Activated CD8-positive, alpha-beta T cell treated with anti-CD3 and anti-CD28 coated beads for 36 hours (primary cell): Measurements from ENCODE around the gene SEC22C. TPM values are rescaled to one million over a fixed set of nuclear protein-coding genes. Genes with fewer than 3 reads are reported as not detected.

ENCODE experiments used
- ATAC-seq: fragments of 200-7000 bp; cut with Tn5 transposase; one replicate; pipeline ENCODE4 v1.10.0; 2021; ENCODE audit warnings: mild to moderate bottlenecking, moderate library complexity
- CTCF ChIA-PET: fragments of 350-600 bp; sonication (Branson Sonifier 250); formaldehyde crosslinking; loops from one replicate; lab custom pipeline; 2021; ENCODE audit warnings: antibody characterized with exemption; lab: Charles Lee
- POLR2A ChIA-PET: fragments of 350-600 bp; sonication (Branson Sonifier 250); formaldehyde crosslinking; loops from one replicate; lab custom pipeline; 2021; ENCODE audit warnings: antibody characterized with exemption; lab: Charles Lee
- DNase-seq: peaks from one replicate; pipeline ENCODE4 v3.0.0-alpha.2; 2020
- H3K27ac Mint-ChIP-seq: one replicate; pipeline ENCODE4 v1.8.0; 2021; ENCODE audit warnings: mild to moderate bottlenecking, mixed read lengths
- H3K27me3 Mint-ChIP-seq: one replicate; pipeline ENCODE4 v1.8.0; 2021; ENCODE audit warnings: mixed read lengths
- H3K36me3 Mint-ChIP-seq: one replicate; pipeline ENCODE4 v1.8.0; 2021; ENCODE audit warnings: low read depth, mixed read lengths
- H3K4me1 Mint-ChIP-seq: one replicate; pipeline ENCODE4 v1.8.0; 2021; ENCODE audit warnings: low read depth, mixed read lengths
- H3K4me3 Mint-ChIP-seq: one replicate; pipeline ENCODE4 v1.8.0; 2021; ENCODE audit warnings: mild to moderate bottlenecking, moderate library complexity, mixed read lengths
- H3K9me3 Mint-ChIP-seq: one replicate; pipeline ENCODE4 v1.8.0; 2021; ENCODE audit warnings: mixed read lengths
- CTCF ChIP-seq: fragments of 200-600 bp; IDR thresholded peaks from one replicate; pipeline ENCODE4 v1.8.0; 2022; ENCODE audit warnings: antibody characterized with exemption, mild to moderate bottlenecking
- intact Hi-C: fragments of 100-400 bp; cut with micrococcal nuclease; formaldehyde crosslinking; loops from one replicate; pipeline ENCODE4 v1.10.0; 2022
- total RNA-seq, 2 experiments: library from RNA; stranded (reverse); gene quantifications; one replicate each; pipeline ENCODE4 v1.2.3, GENCODE V29; 2021

Gene SEC22C
- total RNA-seq, 2 experiments from 2014 or later: 35.0 to 35.7 TPM

GRCh38 chr3:42520906-42521305 is 60.9 kb downstream of the SEC22C start:
- no peak for DNase-seq
- ChIA-PET CTCF (interaction anchor here (2.6 kb wide), 1 partner anchor 25 kb away, joined by 10 read pairs; no protein-coding TSS in a partner anchor), POLR2A (no interaction called here)
- Mint-ChIP-seq H3K27me3 (no peaks in the 10 kb centered on the region), H3K36me3 (peaks cover 10% of the 10 kb centered on the region), H3K4me1 (peaks cover 23% of the 10 kb centered on the region), H3K4me3 (no peak overlapping the region), H3K27ac (no peak overlapping the region), H3K9me3 (no peaks in the 10 kb centered on the region)
- intact Hi-C loops: no loop called here
- no peak for ATAC-seq
- TF ChIP-seq CTCF: no peak

GRCh38 chr3:42520336-42520735 is 61.4 kb downstream of the SEC22C start:
- peak overlapping the region; percentile 32 for H3K27ac Mint-ChIP-seq
- peaks cover 10% of the 10 kb centered on the region for H3K36me3 Mint-ChIP-seq
- no peak for TF ChIP-seq CTCF
- ChIA-PET POLR2A (no interaction called here), CTCF (interaction anchor here (1.0 to 1.5 kb wide), 4 partner anchors 17 to 28 kb away, joined by 5 to 11 read pairs (median 6); no protein-coding TSS in a partner anchor)
- no peak for ATAC-seq
- peaks cover 19% of the 10 kb centered on the region for H3K4me1 Mint-ChIP-seq
- DNase-seq: no peak
- intact Hi-C loops: no loop called here
- H3K4me3 Mint-ChIP-seq: no peak overlapping the region
- H3K27me3 Mint-ChIP-seq: no peaks in the 10 kb centered on the region
- no peaks in the 10 kb centered on the region for H3K9me3 Mint-ChIP-seq

GRCh38 chr3:42519568-42519962 is 62.2 kb downstream of the SEC22C start:
- intact Hi-C loops: no loop called here
- ATAC-seq: peak; percentile 95
- H3K4me1 Mint-ChIP-seq: peaks cover 16% of the 10 kb centered on the region
- ChIA-PET POLR2A (interaction anchor here (0.6 to 0.9 kb wide), 2 partner anchors 16 to 62 kb away, joined by 3 read pairs; partner anchors contain the start of gene SEC22C), CTCF (interaction anchor here (0.7 to 1.5 kb wide), 6 partner anchors 17 to 29 kb away, joined by 5 to 11 read pairs (median 5); no protein-coding TSS in a partner anchor)
- peaks cover 10% of the 10 kb centered on the region for H3K36me3 Mint-ChIP-seq
- no peaks in the 10 kb centered on the region for H3K27me3 Mint-ChIP-seq
- H3K27ac Mint-ChIP-seq: peak overlapping the region; percentile 78
- TF ChIP-seq CTCF: no peak
- peak; percentile 45 for DNase-seq
- H3K4me3 Mint-ChIP-seq: no peak overlapping the region
- H3K9me3 Mint-ChIP-seq: no peaks in the 10 kb centered on the region

GRCh38 chr3:42518800-42519567 is 62.8 kb downstream of the SEC22C start:
- peak; percentile 74 for DNase-seq
- Mint-ChIP-seq H3K4me1 (peaks cover 16% of the 10 kb centered on the region), H3K9me3 (no peaks in the 10 kb centered on the region), H3K27ac (peak overlapping the region; percentile 78), H3K27me3 (no peaks in the 10 kb centered on the region), H3K36me3 (peaks cover 9% of the 10 kb centered on the region), H3K4me3 (no peak overlapping the region)
- CTCF ChIA-PET: interaction anchor here (0.7 to 1.5 kb wide), 7 partner anchors 17 to 29 kb away, joined by 3 to 11 read pairs (median 5); no protein-coding TSS in a partner anchor
- ATAC-seq: peak; percentile 19
- intact Hi-C loops: no loop called here
- POLR2A ChIA-PET: interaction anchor here (0.6 to 0.9 kb wide), 2 partner anchors 16 to 63 kb away, joined by 3 read pairs; partner anchors contain the start of gene SEC22C
- peak; percentile 48 for TF ChIP-seq CTCF

- ATAC-seq (no peak), DNase-seq (no peak)
- intact Hi-C loops: no loop called here
- peaks cover 5% of the 10 kb centered on the region for H3K36me3 Mint-ChIP-seq
- no peak overlapping the region for H3K27ac Mint-ChIP-seq
- no peaks in the 10 kb centered on the region for H3K27me3 Mint-ChIP-seq
- ChIA-PET POLR2A (interaction anchor here (1.3 to 1.5 kb wide), 2 partner anchors 10 to 16 kb away, joined by 3 to 4 read pairs; no protein-coding TSS in a partner anchor), CTCF (no interaction called here)
- H3K4me3 Mint-ChIP-seq: no peak overlapping the region
- H3K4me1 Mint-ChIP-seq: peaks cover 16% of the 10 kb centered on the region
- TF ChIP-seq CTCF: no peak
- H3K9me3 Mint-ChIP-seq: no peaks in the 10 kb centered on the region
Measured at GRCh38 chr3:42517117-42517516, 64.7 kb downstream of the SEC22C start.
